Dermis blood vessel endothelial cell (primary cell): ENCODE measurements around the gene PRAF2. TPM values are rescaled to one million over a fixed set of nuclear protein-coding genes. Genes with fewer than 3 reads are reported as not detected.

Experiments
- DNase-seq: peaks from one replicate; pipeline ENCODE4 v3.0.0; 2010
- total RNA-seq: library from RNA; depleted of rRNA; stranded (reverse); fragments of >200 nt; gene quantifications from 2 replicates; pipeline ENCODE4 v1.2.3, GENCODE V29; 2014

PRAF2 gene
- total RNA-seq, 1 donor from 2014 or later, result 2.7 TPM

DNA sequence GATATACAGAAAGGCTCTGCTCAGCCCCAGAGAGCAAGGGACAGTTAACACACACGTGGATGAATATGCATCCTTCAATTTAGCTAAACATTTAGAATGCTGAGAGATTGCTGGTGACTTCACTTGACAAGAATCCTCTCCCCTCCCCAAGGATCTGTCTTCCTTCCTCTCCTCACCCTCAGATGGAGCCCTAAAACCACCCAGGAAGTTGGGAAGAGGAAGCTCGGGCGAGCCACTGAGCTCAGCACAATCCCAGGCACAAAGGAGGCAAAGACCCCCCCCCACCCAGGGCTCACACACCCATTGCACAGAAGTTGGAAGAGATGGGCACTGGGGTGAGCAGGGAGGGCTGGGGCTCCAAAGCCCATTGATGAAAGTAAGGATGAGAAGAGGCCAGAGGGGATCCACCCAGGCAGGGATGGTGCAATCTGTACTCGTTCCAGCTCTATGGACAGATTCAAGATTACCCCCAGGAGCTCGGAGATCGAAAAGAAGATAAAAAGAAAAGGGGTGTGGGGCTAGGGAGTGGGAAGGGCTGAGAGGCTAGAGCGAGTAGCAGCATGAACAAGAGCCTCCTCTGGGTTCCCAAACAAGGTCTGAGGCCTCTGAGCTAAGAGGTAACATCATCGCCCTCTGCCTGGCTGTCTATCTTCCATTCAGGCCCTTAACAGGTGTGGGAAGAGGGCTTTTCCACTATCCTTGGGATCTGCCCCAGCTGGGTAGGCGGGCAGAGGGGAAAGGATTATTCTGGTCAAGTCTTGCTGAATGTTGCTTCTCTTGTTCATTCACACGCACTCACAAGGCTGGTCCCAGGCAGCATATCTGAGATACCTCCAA, 31.8 kb downstream of the PRAF2 start:
- peak; percentile 24 for DNase-seq

DNA sequence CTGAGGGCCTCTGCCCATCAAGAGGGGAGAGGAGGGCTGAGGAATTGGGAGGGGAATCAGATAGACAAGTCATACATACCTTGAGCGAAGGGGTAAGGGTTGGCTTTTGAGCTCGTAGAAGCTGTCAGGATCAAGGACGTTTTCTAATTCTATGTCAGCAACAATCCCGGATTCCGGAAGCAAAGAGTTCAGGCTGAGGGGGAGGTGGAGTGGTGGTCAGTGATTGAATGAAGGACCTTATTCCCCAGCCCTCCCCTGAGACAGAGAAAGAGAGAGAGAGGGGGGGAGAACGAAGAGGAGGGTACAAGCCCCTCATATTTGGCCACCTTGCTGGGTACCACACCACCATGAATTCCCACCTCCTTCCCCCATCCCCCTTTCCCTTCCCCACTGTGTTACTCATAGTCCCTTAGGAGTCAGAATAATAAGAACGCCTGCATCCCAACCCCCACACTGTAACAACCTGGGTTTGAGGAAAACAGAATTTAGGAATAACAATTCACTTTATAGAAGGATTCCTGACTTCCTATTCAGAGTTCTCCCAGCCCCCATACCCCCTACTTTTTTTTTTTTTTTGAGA, 33.3 kb downstream of the PRAF2 start:
- peak; percentile 33 for DNase-seq

DNA sequence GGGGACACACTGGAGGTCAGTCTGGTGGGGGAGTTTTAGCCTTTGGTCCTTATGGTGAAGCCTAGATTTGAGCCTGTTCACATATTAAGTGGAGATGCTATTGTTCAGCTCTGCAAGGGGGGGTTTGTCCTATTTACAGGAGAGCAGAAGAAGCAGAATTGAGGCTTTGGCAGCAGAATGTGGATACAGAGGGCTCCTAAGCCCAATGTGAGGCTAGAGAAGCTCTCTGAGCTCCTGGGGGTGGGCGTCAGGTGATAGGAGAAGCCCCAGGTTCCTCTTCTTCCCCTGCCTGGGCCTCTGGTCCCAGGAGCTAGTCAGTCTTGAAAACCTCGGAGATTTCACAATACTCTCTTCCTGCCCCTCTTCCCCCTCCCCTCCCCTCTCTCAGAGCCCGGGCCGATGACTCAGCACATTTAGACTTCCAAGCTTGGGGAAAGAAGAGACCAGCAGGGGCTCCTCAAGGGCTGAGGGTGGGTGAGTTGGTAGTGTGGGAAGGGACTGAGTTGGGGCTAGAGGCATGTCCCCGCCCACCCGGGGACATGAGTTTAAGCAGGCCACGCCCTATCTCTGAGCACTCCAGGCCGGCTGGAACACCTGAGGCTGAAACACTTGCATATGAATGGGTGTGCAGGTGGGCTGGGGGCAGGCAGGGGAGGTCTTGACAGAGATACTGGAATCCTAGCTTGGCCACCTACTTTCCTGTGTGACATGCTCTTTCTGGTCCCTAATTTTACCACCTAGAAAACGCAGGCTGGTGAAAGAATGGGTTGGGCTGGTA, 34.0 kb downstream of the PRAF2 start:
- DNase-seq, result peak; percentile 86

DNA sequence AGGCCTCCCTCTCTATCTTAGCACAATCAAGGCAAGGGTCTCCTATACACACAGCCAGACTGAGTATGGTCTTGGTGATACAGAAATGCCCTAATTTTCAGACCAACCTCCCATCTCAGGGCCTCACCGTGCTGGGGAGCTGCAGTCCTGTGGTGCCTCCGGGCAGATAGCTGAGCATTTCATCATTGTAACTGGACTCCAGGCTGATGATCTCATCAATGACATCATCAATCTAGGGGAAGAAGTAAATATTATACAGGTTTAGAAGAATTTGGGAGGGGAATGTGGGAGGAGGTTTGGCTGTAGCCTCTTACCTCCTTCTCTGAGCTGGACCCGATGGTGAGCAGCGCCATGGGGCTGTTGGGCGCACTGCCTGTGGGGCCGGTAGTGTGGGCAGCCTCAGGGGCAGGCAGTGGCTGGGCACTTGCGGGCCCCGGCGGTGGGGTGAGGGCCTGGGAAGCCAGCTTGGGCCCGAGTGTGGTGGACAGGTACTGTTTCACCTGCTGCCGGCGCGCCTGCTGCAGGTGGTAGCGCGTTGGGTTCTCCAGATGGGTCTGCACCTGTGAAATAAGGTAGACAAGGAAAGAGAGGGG, 35.8 kb downstream of the PRAF2 start:
- DNase-seq, result no peak

DNA sequence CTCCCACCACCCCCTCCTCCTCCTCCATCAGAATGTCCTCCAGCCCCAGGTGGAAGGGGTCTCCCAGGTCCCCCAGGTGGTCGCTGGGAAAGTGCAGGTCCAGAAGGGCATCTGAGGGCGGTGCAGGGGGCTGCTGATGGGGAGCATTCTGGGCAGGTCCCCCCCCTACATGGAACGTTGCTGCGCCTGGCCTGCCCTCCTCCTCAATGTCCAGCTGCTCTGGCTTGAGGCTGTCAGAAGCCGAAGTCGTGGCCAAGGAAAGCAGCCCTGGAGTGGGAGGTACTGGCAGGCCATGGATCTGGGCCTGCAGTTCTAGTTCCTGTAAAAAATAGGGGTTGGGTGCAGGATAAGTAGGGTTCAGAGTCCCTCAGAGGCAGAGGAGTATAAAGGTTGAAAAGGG, 43.5 kb downstream of the PRAF2 start:
- no peak for DNase-seq

DNA sequence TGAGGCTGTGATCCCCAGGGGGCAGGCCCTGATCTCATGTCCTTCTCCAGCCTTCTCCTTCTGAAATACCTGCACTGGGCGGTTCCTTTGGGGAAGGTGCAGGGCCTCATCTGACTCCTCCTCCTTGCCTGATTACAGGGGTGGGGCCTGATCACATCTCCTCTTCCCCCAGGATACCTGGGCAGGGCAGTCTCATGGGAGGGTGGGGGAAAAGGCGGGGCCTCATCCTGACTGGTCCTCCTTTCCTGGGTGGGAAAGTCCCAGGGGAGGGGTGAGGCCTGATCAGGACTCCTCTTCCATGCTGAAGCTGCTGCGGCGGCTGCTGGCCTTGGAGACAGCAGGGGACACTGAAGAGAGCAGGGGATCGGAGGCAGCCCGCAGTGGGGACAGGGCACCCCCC, 43.9 kb downstream of the PRAF2 start:
- DNase-seq, result no peak

Other genes starting within 250 kb of the PRAF2 start
- gene ERAS, start 247.5 kb downstream of the PRAF2 start, total RNA-seq, result not detected in 2 replicates
- gene PCSK1N, start 238.4 kb downstream of the PRAF2 start, total RNA-seq, result 0.17 and 0.42 TPM in 2 replicates
- gene TIMM17B, start 176.2 kb downstream of the PRAF2 start, total RNA-seq, result 25.3 and 27.1 TPM in 2 replicates
- gene PQBP1, start 176.1 kb downstream of the PRAF2 start, total RNA-seq, result 75.2 and 87.1 TPM in 2 replicates
- 13.6 and 16.7 TPM in 2 replicates for gene SLC35A2, start 162.4 kb downstream of the PRAF2 start, total RNA-seq
- gene PIM2, start 155.0 kb downstream of the PRAF2 start, total RNA-seq, result 4.8 and 6.5 TPM in 2 replicates
- gene OTUD5, start 116.4 kb downstream of the PRAF2 start, total RNA-seq, result 29.4 and 38.2 TPM in 2 replicates
- 0.34 and 0.79 TPM in 2 replicates for gene KCND1, start 102.2 kb downstream of the PRAF2 start, total RNA-seq
- 29.7 and 30.8 TPM in 2 replicates for gene GRIPAP1, start 71.7 kb downstream of the PRAF2 start, total RNA-seq
- 22.8 and 32.2 TPM in 2 replicates for gene TFE3, start 30.6 kb downstream of the PRAF2 start, total RNA-seq
- gene CCDC120, start 15.0 kb downstream of the PRAF2 start, total RNA-seq, result 0.85 and 1.4 TPM in 2 replicates
- gene WDR45, start 5.9 kb upstream of the PRAF2 start, total RNA-seq, result 26.2 and 27.9 TPM in 2 replicates
- gene GPKOW, start 49.7 kb upstream of the PRAF2 start, total RNA-seq, result 24.5 and 27.2 TPM in 2 replicates
- gene MAGIX, start 88.8 kb upstream of the PRAF2 start, total RNA-seq, result 0.68 and 0.84 TPM in 2 replicates
- gene PLP2, start 97.9 kb upstream of the PRAF2 start, total RNA-seq, result 2.6 and 13.1 TPM in 2 replicates
- gene PRICKLE3, start 112.4 kb upstream of the PRAF2 start, total RNA-seq, result 9.4 and 9.7 TPM in 2 replicates
- 0.14 and 0.34 TPM in 2 replicates for gene SYP, start 126.2 kb upstream of the PRAF2 start, total RNA-seq
- gene CACNA1F, start 159.3 kb upstream of the PRAF2 start, total RNA-seq, result under 0.01 and 0.05 TPM in 2 replicates
- 9.7 and 12.2 TPM in 2 replicates for gene CCDC22, start 161.5 kb upstream of the PRAF2 start, total RNA-seq
- gene FOXP3, start 190.7 kb upstream of the PRAF2 start, total RNA-seq, result 0.17 TPM in 1 of 2 replicates, not detected in the other
- gene PPP1R3F, start 195.8 kb upstream of the PRAF2 start, total RNA-seq, result 1.8 and 3.7 TPM in 2 replicates
- not detected in 2 replicates for gene GAGE10, start 229.6 kb upstream of the PRAF2 start, total RNA-seq
- gene GAGE12J, start 248.0 kb upstream of the PRAF2 start, total RNA-seq, result not detected in 2 replicates